ENCODE results near the gene MECR.
"Not testable (repeated sequence)": the region's sequence is repeated elsewhere in the genome, so short reads cannot be mapped to it uniquely, and the experiment has no call there.

MECR gene

DNA sequence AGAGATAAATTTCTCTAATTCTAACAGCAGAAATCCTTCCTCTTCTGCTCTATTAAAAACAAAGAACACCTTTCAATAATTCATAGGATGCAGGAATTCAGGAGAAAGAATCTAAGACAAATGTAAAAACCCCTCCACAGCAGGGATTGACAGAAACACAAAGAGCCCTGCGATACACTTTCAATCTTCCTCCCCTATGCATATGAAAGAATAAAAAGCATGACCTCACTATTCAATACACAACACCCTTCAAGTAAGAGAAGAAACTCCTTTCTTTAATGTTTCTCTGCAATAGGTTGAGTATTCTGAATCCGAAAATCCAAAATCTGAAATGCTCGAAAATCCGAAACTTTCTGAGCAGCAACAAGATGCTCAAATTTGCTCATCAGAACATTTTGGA, 66.1 kb downstream of the MECR start:
- DNase-seq, result no peak

DNA sequence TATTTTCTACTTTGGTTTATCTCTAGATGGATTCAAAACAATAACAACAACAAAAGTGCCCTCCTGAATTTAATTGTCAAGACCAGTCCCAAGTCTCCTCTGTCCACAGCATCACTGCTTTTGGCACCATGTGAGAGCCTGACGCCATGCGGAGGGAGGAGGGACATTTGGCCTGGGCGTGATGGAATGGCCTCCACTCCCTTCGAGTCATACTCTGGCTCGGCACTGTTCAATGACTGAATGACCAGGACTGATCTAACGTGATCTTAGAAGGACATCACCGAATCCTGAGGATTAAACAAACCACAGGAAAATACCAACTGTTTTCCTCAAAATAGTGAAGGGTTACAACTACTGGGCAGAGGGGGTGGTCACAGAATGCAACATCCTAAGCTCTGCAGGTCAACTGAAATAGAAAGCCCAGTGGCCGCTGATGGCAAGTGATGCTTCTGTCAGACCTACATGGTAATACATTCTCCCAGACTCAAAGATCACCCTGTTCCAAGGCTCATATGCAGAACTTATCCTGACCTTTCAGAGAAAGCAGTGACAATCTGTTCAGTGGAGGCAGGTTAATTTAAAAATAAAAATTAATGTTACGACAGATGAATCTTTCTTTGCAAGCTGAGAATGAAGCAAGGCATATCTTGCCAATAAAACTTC, 68.1 kb downstream of the MECR start:
- DNase-seq, result no peak

GRCh38 chr1:29162025-29162424, 68.7 kb downstream of the MECR start:
- DNase-seq, result no peak

DNA sequence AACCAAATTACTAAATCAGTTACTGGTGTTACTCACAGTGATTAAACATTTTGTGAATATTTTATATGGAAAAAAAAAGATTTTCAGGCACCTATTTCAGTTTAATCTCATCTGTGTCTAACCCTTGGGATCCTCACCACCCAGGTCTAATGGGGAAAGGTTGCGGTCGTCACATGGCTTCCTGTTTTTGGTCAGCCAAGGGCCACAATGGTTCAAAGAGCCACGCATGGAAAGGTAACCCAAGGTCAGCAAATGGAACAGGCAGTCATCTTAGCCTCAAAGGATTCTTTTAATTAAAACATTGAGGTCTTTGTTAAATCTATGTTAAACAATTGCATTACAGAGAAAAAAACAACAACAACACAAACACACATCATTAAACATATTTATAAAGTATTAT, 71.0 kb downstream of the MECR start:
- no peak for DNase-seq

- DNase-seq, result no peak
Observed at GRCh38 chr1:29157269-29157601, 73.5 kb downstream of the MECR start.

GRCh38 chr1:29156543-29157268, 74.0 kb downstream of the MECR start:
- no peak for DNase-seq

- DNase-seq, result no peak
Observed at GRCh38 chr1:29152046-29152805, 78.5 kb downstream of the MECR start.

GRCh38 chr1:29150346-29150745, 80.4 kb downstream of the MECR start:
- not testable (repeated sequence) for DNase-seq

DNA sequence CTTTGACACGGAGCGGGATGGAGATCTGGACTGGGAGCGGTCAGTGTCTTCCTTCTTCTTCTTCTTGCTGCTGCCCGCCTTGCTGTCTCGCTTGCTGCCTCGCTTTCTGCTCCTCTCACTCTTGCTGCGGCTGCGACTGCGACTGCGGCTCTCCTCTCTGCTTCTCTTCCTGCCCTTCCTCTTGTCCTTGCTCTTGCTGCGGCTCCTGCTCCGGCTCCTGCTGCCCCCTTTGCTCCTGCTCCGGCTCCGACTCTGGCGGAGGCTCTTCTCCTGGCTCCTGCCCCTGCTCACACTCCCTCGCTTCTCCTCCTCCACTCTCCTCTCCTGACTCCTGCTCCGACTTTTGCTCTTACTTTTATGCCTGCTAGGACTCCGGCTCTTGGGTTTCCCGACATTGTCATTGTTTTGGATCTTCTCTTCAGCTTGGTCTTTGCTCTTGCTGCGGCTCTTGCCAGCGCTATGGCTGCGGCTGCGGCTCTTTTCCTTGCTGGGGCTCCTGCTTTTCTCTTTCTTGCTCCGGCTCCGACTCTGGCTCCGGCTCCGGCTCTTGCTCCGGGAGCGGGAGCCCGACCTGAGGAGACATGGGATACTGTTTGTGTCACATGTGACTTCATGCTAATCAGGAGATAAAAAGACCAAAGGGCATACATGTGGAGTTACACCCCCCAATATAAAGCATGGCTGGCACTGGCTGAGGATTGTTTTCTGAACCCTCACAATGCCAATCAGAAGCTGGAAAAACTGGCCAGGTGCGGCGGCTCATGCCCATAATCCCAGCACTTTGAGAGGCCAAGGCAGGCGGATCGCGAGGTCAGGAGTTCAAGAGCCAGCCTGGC, 81.9 kb downstream of the MECR start:
- no peak for DNase-seq

DNA sequence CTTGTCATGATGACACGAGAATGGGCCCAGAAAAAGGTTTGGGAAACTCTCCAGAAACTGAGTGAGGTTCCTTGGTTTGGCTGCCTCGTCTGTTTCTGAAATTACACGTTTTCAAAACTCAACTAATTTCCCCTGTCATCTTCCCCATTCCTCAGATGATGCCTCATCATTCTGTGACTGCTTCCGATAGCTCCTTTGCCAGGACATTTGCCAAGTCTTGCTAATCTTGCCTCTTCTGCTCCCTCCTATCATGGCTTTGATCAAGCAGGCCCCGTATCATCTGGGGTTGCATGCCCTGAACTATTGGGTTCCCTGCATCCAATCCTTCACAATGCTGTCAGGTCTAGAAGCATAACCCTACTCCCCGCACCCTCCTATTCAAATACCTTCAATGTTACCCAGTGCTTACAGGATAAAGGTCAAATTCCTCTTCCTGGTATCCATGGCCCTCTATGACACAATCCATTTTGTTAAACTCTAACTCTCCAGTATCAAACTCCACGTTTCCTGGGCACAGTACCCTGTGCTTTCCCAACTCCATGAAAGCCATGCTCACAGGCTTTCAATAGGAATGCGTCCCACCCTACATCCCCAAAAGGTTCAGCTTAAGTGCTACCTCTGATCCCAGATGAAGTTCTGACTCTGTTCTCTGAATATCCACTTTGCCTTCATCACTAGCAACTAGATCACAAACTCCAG, 84.8 kb downstream of the MECR start:
- no peak for DNase-seq

DNA sequence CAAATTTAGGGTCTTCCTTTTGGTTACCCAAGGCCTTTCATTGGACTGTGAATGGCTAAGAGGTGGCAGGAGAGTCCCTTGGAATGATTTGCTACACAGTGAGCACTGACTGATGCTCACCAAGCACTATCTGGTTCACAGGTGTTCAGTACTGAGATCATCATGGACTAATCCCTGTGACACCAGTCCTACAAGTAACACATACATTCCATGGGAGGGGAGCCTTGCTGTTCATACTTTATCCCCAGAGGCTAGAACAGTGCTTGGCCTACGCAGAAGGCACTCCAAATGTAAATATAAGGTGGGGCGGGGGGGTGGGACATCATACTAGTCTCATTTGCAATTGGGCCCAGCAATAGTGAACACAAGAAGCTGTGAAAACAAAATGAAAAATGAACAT, 86.6 kb downstream of the MECR start:
- no peak for DNase-seq

GRCh38 chr1:29142714-29143113, 88.0 kb downstream of the MECR start:
- DNase-seq, result no peak

Data from activated CD4-positive, alpha-beta T cell treated with anti-CD3 and anti-CD28 coated beads, Interleukin-2, amount 50 U/mL, for 1 hour (primary cell).